ENCODE data around the gene LTK. TPM values are rescaled to one million over a fixed set of nuclear protein-coding genes. Genes with fewer than 3 reads are reported as not detected.
"Not testable (repeated sequence)": the region's sequence is repeated elsewhere in the genome, so short reads cannot be mapped to it uniquely, and the experiment has no call there.

The LTK gene
- total RNA-seq, 1 experiment from 2014 or later: 9.2 TPM

- CTCF ChIA-PET; H3K4me1 ChIP-seq (ENCODE audit: control insufficient read depth in 1 of 2, insufficient read depth in 2 of 2, low read length in 2 of 2); DNase-seq (ENCODE audit: low read depth, low spot score); H2AFZ ChIP-seq (ENCODE audit: low read depth, low read length, poor library complexity, severe bottlenecking); H3K4me3 ChIP-seq (replicated peaks in 1 of 2; ENCODE audit: low read depth in 1 of 2, low read length in 2 of 2); POLR2A ChIA-PET; H4K20me1 ChIP-seq (ENCODE audit: insufficient read depth); H3K4me2 ChIP-seq (ENCODE audit: low read length); RAD21 ChIA-PET (ENCODE audit: low non-redundant PET in 1 of 2, low total read pairs in 2 of 2, uncharacterized antibody in 2 of 2, unreplicated experiment in 2 of 2); BruUV-seq (replicated peaks); H3K9ac ChIP-seq (ENCODE audit: low read length); H3K79me2 ChIP-seq (ENCODE audit: insufficient read depth, low read length); H3K9me3 ChIP-seq (ENCODE audit: control insufficient read depth in 1 of 2, insufficient read depth in 1 of 2, low read depth in 1 of 2, low read length in 2 of 2); H3K9me2 ChIP-seq (ENCODE audit: insufficient read depth); H3K27ac ChIP-seq (ENCODE audit: low read depth, low read length); H3K27me3 ChIP-seq (ENCODE audit: insufficient read depth, low read length); ATAC-seq: not testable (repeated sequence)
- H3K36me3 ChIP-seq (ENCODE audit: control insufficient read depth in 1 of 2, insufficient read depth in 2 of 2, low read length in 2 of 2): peaks cover 10 to 38% of the 10 kb centered on the region in 2 experiments; a peak in 3 of 4 replicates
- intact Hi-C loops (cut with micrococcal nuclease): loop anchor here (5.0 kb wide), 1 partner anchor 433 kb away; no protein-coding TSS in a partner anchor
Measured at GRCh38 chr15:41469644-41470043, 44.0 kb downstream of the LTK start.

GRCh38 chr15:41466711-41467110 is 46.9 kb downstream of the LTK start:
- H3K9me2 ChIP-seq (ENCODE audit: insufficient read depth): no peaks in the 10 kb centered on the region
- peaks cover 10% of the 10 kb centered on the region; the same call in 1 of the 2 replicates for H3K79me2 ChIP-seq (ENCODE audit: insufficient read depth, low read length)
- no peaks in the 10 kb centered on the region for H3K27me3 ChIP-seq (ENCODE audit: insufficient read depth, low read length)
- H3K36me3 ChIP-seq (ENCODE audit: control insufficient read depth in 1 of 2, insufficient read depth in 2 of 2, low read length in 2 of 2): peaks cover 10 to 32% of the 10 kb centered on the region in 2 experiments; a peak in 3 of 4 replicates
- ChIA-PET POLR2A (interaction anchor here (1.2 kb wide), 1 partner anchor 8 kb away, joined by 5 read pairs; no protein-coding TSS in a partner anchor), RAD21 (ENCODE audit: low non-redundant PET in 1 of 2, low total read pairs in 2 of 2, uncharacterized antibody in 2 of 2, unreplicated experiment in 2 of 2) (interaction anchor here (0.8 to 1.6 kb wide), 6 partner anchors 41 to 344 kb away, joined by 3 to 6 read pairs (median 3); no protein-coding TSS in a partner anchor), CTCF (interaction anchor here (0.8 to 2.7 kb wide), 12 partner anchors 8 to 536 kb away, joined by 3 to 28 read pairs (median 6); partner anchors contain the start of genes EHD4, LTK and MAPKBP1)
- no peak for DNase-seq (ENCODE audit: low read depth, low spot score)
- no peak overlapping the region for H3K27ac ChIP-seq (ENCODE audit: low read depth, low read length)
- H3K9me3 ChIP-seq (ENCODE audit: control insufficient read depth in 1 of 2, insufficient read depth in 1 of 2, low read depth in 1 of 2, low read length in 2 of 2): no peaks in the 10 kb centered on the region
- TF ChIP-seq MAX (IDR thresholded peaks at IDR 0.05): no peak
- TF ChIP-seq ELF1 (IDR thresholded peaks at IDR 0.05; ENCODE audit: borderline replicate concordance, low read depth): no peak
- H4K20me1 ChIP-seq (ENCODE audit: insufficient read depth): no peaks in the 10 kb centered on the region
- intact Hi-C loops (cut with micrococcal nuclease): loop anchor here (2.0 to 5.0 kb wide), 2 partner anchors 306 to 436 kb away; no protein-coding TSS in a partner anchor
- TSS peak; percentile 19 for BruUV-seq (replicated peaks)
- H3K9ac ChIP-seq (ENCODE audit: low read length): no peak overlapping the region
- no peak overlapping the region for H3K4me2 ChIP-seq (ENCODE audit: low read length)
- ATAC-seq: no peak
- no peak overlapping the region for H2AFZ ChIP-seq (ENCODE audit: low read depth, low read length, poor library complexity, severe bottlenecking)
- H3K4me1 ChIP-seq (ENCODE audit: control insufficient read depth in 1 of 2, insufficient read depth in 2 of 2, low read length in 2 of 2): no peaks in the 10 kb centered on the region
- H3K4me3 ChIP-seq (replicated peaks in 1 of 2; ENCODE audit: low read depth in 1 of 2, low read length in 2 of 2): no peak overlapping the region

All from HCT116 (cell line).